ENCODE results near the gene CASQ1.

The CASQ1 gene

GRCh38 chr1:160168609-160169369 lies 21.6 kb upstream of the CASQ1 start:
- no peak for DNase-seq

- DNase-seq: no peak
Observed at GRCh38 chr1:160169553-160170399, 20.6 kb upstream of the CASQ1 start.

GRCh38 chr1:160171354-160171753 lies 19.0 kb upstream of the CASQ1 start:
- no peak for DNase-seq

GRCh38 chr1:160171980-160172379 lies 18.4 kb upstream of the CASQ1 start:
- no peak for DNase-seq

- DNase-seq: no peak
Observed at GRCh38 chr1:160177231-160177630, 13.1 kb upstream of the CASQ1 start.

- DNase-seq: no peak
Observed at GRCh38 chr1:160177667-160178066, 12.7 kb upstream of the CASQ1 start.

GRCh38 chr1:160178731-160179130 lies 11.6 kb upstream of the CASQ1 start:
- no peak for DNase-seq

GRCh38 chr1:160179336-160179735 lies 11.0 kb upstream of the CASQ1 start:
- DNase-seq: no peak

- no peak for DNase-seq
Observed at GRCh38 chr1:160186246-160186645, 4.1 kb upstream of the CASQ1 start.

GRCh38 chr1:160186729-160187128 lies 3.6 kb upstream of the CASQ1 start:
- no peak for DNase-seq

GRCh38 chr1:160187407-160187806 lies 3.0 kb upstream of the CASQ1 start:
- DNase-seq: no peak

GRCh38 chr1:160188341-160188740 lies 2.0 kb upstream of the CASQ1 start:
- DNase-seq: no peak

GRCh38 chr1:160191756-160192155 lies 1.4 kb downstream of the CASQ1 start:
- DNase-seq: no peak

GRCh38 chr1:160192234-160192633 lies 1.9 kb downstream of the CASQ1 start:
- DNase-seq: no peak

GRCh38 chr1:160193091-160193819 lies 2.9 kb downstream of the CASQ1 start:
- DNase-seq: peak; percentile 78

- no peak for DNase-seq
Observed at GRCh38 chr1:160193832-160194736, 3.7 kb downstream of the CASQ1 start.

- no peak for DNase-seq
Observed at GRCh38 chr1:160194737-160195059, 4.3 kb downstream of the CASQ1 start.

- no peak for DNase-seq
Observed at GRCh38 chr1:160196143-160196542, 5.8 kb downstream of the CASQ1 start.

- DNase-seq: no peak
Observed at GRCh38 chr1:160197231-160197630, 6.9 kb downstream of the CASQ1 start.

GRCh38 chr1:160200786-160201185 lies 10.4 kb downstream of the CASQ1 start:
- no peak for DNase-seq

- no peak for DNase-seq
Observed at GRCh38 chr1:160204526-160205241, 14.3 kb downstream of the CASQ1 start.
